HL-60 (cell line): ENCODE data around the gene SPINDOC.

Experiments
- DNase-seq, 2 experiments: peaks; one replicate each; pipeline ENCODE4 v3.0.0-alpha.2; 2010 to 2020; ENCODE audit warnings: low read depth in 1 of 2, low spot score in 1 of 2
- H3K27ac ChIP-seq: fragments of 250-450 bp; sonication (Bioruptor Pico); replicated peaks from 2 replicates; pipeline ENCODE4 v1.5.1; 2020; ENCODE audit warnings: mild to moderate bottlenecking, moderate library complexity
- H3K27me3 ChIP-seq: fragments of 250-450 bp; sonication (Bioruptor Pico); 2 replicates; pipeline ENCODE4 v1.5.1; 2021; ENCODE audit warnings: mild to moderate bottlenecking, moderate library complexity; ENCODE audit not compliant: insufficient read depth, poor library complexity, severe bottlenecking
- H3K4me3 ChIP-seq: replicated peaks from 2 replicates; pipeline ENCODE4 v1.5.1; 2011; ENCODE audit warnings: mild to moderate bottlenecking, control low read depth, low read length; ENCODE audit not compliant: insufficient read depth
- GABPA ChIP-seq: IDR thresholded peaks from 2 replicates; pipeline ENCODE4 v1.6.1; 2012; ENCODE audit warnings: low read depth
- POLR2AphosphoS5 ChIP-seq: IDR thresholded peaks from 2 replicates; pipeline ENCODE4 v1.6.1; 2012; ENCODE audit warnings: low read depth
- REST ChIP-seq: IDR thresholded peaks from 2 replicates; pipeline ENCODE4 v1.6.1; 2012; ENCODE audit warnings: low read depth; ENCODE audit not compliant: insufficient replicate concordance
- SPI1 ChIP-seq: IDR thresholded peaks from 2 replicates; pipeline ENCODE4 v1.6.1; 2012; ENCODE audit warnings: low read depth, mild to moderate bottlenecking, borderline replicate concordance
- TF ChIP-seq, protein P1 (sequence below): IDR thresholded peaks from one replicate; pipeline ENCODE4 v1.5.1; 2011; ENCODE audit warnings: low read length, control low read depth, inconsistent platforms; ENCODE audit not compliant: insufficient read depth

SPINDOC gene

GRCh38 chr11:63764679-63765647 lies 48.3 kb upstream of the SPINDOC start:
- no peak for DNase-seq
- no peak overlapping the region for H3K27ac ChIP-seq
- no peak for TF ChIP-seq REST
- TF ChIP-seq POLR2AphosphoS5, result no peak
- no peak for TF ChIP-seq GABPA
- TF ChIP-seq, protein P1, sequence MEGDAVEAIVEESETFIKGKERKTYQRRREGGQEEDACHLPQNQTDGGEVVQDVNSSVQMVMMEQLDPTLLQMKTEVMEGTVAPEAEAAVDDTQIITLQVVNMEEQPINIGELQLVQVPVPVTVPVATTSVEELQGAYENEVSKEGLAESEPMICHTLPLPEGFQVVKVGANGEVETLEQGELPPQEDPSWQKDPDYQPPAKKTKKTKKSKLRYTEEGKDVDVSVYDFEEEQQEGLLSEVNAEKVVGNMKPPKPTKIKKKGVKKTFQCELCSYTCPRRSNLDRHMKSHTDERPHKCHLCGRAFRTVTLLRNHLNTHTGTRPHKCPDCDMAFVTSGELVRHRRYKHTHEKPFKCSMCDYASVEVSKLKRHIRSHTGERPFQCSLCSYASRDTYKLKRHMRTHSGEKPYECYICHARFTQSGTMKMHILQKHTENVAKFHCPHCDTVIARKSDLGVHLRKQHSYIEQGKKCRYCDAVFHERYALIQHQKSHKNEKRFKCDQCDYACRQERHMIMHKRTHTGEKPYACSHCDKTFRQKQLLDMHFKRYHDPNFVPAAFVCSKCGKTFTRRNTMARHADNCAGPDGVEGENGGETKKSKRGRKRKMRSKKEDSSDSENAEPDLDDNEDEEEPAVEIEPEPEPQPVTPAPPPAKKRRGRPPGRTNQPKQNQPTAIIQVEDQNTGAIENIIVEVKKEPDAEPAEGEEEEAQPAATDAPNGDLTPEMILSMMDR, result no peak
- TF ChIP-seq SPI1, result no peak
- no peak overlapping the region for H3K4me3 ChIP-seq
- H3K27me3 ChIP-seq, result peaks cover 8% of the 10 kb centered on the region

- Histone ChIP-seq H3K27ac (no peak overlapping the region), H3K4me3 (no peak overlapping the region), H3K27me3 (peaks cover 13% of the 10 kb centered on the region)
- no peak for TF ChIP-seq POLR2AphosphoS5
- TF ChIP-seq, protein P1, result no peak
- no peak for TF ChIP-seq GABPA
- no peak for TF ChIP-seq SPI1
- TF ChIP-seq REST, result no peak
- no peak for DNase-seq
Observed at GRCh38 chr11:63765688-63766241, 47.5 kb upstream of the SPINDOC start.

DNA sequence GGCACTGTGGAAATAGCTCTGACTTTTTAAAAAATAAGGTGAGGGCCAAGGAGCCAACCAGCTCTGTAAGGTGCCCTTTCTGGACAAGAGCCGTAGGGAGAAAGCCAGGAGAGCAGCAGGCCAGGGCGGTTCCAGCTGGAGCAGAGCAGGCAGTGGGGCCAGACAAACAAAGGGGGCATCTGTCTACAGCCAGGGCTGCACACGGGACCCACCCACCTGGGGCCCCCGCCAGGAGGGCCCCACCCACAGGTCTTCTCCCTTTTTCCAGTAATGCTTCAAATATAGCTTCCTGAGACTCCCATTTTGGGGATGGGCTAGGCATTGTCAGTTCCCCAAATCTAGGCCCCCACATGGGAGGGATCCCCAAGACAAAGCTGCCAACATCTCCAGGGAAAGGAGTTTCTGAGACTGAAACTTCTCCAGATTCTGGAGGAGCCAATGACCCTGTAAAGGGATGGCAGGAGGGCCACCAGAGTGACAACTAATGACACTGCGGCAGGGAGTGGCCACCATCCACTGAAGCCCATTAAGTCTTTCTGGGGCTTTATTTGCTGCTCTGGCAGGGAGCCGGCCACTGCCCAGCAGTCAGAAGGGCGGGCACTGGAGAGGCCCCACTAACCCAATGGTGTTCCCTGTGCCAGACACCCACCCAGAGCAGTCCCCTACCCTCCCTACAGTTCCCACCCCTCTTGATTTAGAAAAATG lies 46.6 kb upstream of the SPINDOC start:
- TF ChIP-seq POLR2AphosphoS5 (no peak), REST (no peak), SPI1 (no peak), GABPA (no peak)
- TF ChIP-seq, protein P1, result no peak
- no peak overlapping the region for H3K27ac ChIP-seq
- H3K4me3 ChIP-seq, result no peak overlapping the region
- H3K27me3 ChIP-seq, result peaks cover 19% of the 10 kb centered on the region
- no peak for DNase-seq
